SU-DHL-6 (cell line): Measurements from ENCODE around the gene SUSD6.

Experiments
- H2AFZ ChIP-seq: fragments of 200-600 bp; sonication (generic); 2 replicates; pipeline ENCODE4 v1.6.1; 2014; ENCODE audit warnings: low read depth, mild to moderate bottlenecking, moderate library complexity, mixed read lengths, antibody characterized with exemption, low read length; ENCODE audit not compliant: severe bottlenecking
- H3F3A ChIP-seq: fragments of 200-600 bp; shearing (Covaris generic); 2 replicates; pipeline ENCODE4 v1.6.0; 2016; ENCODE audit warnings: antibody characterized with exemption, mild to moderate bottlenecking; ENCODE audit not compliant: insufficient read depth
- H3K27ac ChIP-seq: fragments of 200-600 bp; sonication (generic); 2 replicates; pipeline ENCODE4 v1.5.1; 2016; ENCODE audit warnings: low read depth, mild to moderate bottlenecking, low read length, moderate library complexity, mixed read lengths
- H3K27me3 ChIP-seq: fragments of 200-600 bp; sonication (generic), shearing (Covaris generic); 2 replicates; pipeline ENCODE4 v1.6.0; 2014; ENCODE audit warnings: mild to moderate bottlenecking, low read length
- H3K36me3 ChIP-seq: fragments of 200-600 bp; sonication (generic); 2 replicates; pipeline ENCODE4 v1.6.1; 2014; ENCODE audit warnings: mild to moderate bottlenecking, low read length, mixed read lengths
- H3K4me2 ChIP-seq: fragments of 300-600, 200-600 bp; shearing (Covaris generic), sonication (generic); 2 replicates; pipeline ENCODE4 v1.6.0; 2014; ENCODE audit warnings: low read length, low read depth, mild to moderate bottlenecking; ENCODE audit not compliant: poor library complexity, severe bottlenecking
- H3K4me3 ChIP-seq: fragments of 200-600 bp; sonication (generic); 2 replicates; pipeline ENCODE4 v1.5.1; 2014; ENCODE audit warnings: antibody characterized with exemption, low read length, mild to moderate bottlenecking, mixed read lengths; ENCODE audit not compliant: insufficient read depth, poor library complexity, severe bottlenecking
- H3K79me2 ChIP-seq: fragments of 200-600 bp; sonication (generic); 2 replicates; pipeline ENCODE4 v1.6.1; 2014; ENCODE audit warnings: mild to moderate bottlenecking, low read length, moderate library complexity; ENCODE audit not compliant: insufficient read depth
- H3K9ac ChIP-seq: fragments of 200-600 bp; sonication (generic); 2 replicates; pipeline ENCODE4 v1.7.0; 2014; ENCODE audit warnings: mild to moderate bottlenecking, low read length
- H3K9me2 ChIP-seq: fragments of 200-600 bp; sonication (generic); replicated peaks from 2 replicates; pipeline ENCODE4 v1.6.1; 2014; ENCODE audit warnings: low read length; ENCODE audit not compliant: insufficient read depth
- H3K9me3 ChIP-seq: fragments of 200-600 bp; sonication (generic); 2 replicates; pipeline ENCODE4 v1.6.1; 2014; ENCODE audit warnings: low read length, mixed read lengths; ENCODE audit not compliant: insufficient read depth
- H4K20me1 ChIP-seq: fragments of 200-600 bp; sonication (generic); 2 replicates; pipeline ENCODE4 v1.6.1; 2014; ENCODE audit warnings: low read depth, mild to moderate bottlenecking, antibody characterized with exemption, low read length, moderate library complexity, mixed read lengths
- EZH2phosphoT487 ChIP-seq: fragments of 200-600 bp; sonication (generic), shearing (Covaris generic); conservative IDR thresholded peaks from 2 replicates; pipeline ENCODE4 v1.6.1; 2018; ENCODE audit warnings: mild to moderate bottlenecking, antibody characterized with exemption, low read length, moderate library complexity, mixed read lengths
- TF ChIP-seq, protein P1 (sequence below): fragments of 200-600 bp; sonication (generic); IDR thresholded peaks from one replicate; pipeline ENCODE4 v1.5.1; 2017; ENCODE audit warnings: antibody characterized with exemption, mild to moderate bottlenecking, low read length, moderate library complexity; ENCODE audit not compliant: insufficient read depth, poor library complexity, severe bottlenecking

SUSD6 gene

DNA sequence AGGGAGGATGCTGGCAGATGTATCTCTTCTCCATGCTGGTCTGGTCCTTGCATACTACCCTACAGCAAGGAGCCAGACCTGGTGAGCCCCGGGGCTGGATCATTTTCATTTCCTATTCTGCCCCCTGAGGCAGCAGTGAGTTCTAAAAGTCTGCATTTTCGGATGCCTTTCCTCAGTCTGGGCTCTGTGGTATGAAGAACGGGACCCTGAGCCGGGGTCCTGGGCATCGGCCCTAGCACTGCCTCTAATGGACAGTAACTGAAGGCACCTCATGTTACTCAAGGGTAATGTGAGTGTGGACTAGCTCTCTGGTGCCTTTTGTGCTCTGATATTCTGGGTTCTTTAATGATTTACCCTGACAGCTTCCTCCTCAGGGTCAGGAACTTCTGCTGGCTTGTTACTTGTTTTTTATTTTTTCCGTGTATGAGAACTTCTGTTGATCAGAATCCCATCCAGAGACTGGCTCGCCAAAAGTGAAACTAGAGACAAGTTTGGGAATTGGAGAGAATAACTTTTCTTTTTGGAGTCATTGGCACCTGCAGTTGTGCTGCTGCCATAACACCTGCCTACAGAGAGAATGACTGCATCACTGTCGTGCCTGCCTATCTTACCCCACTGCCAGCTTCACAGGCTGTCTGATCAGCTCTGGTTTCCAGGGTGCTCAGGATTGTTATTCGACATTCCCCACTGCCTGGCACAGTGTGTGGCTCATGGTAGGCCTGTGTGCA lies 62.3 kb downstream of the SUSD6 start:
- no peaks in the 10 kb centered on the region for H3K9me3 ChIP-seq
- peaks cover 16% of the 10 kb centered on the region for H3F3A ChIP-seq
- peak overlapping the region; percentile 27 for H3K4me2 ChIP-seq
- peaks cover 98% of the 10 kb centered on the region for H3K79me2 ChIP-seq
- no peak for TF ChIP-seq EZH2phosphoT487
- TF ChIP-seq, protein P1, sequence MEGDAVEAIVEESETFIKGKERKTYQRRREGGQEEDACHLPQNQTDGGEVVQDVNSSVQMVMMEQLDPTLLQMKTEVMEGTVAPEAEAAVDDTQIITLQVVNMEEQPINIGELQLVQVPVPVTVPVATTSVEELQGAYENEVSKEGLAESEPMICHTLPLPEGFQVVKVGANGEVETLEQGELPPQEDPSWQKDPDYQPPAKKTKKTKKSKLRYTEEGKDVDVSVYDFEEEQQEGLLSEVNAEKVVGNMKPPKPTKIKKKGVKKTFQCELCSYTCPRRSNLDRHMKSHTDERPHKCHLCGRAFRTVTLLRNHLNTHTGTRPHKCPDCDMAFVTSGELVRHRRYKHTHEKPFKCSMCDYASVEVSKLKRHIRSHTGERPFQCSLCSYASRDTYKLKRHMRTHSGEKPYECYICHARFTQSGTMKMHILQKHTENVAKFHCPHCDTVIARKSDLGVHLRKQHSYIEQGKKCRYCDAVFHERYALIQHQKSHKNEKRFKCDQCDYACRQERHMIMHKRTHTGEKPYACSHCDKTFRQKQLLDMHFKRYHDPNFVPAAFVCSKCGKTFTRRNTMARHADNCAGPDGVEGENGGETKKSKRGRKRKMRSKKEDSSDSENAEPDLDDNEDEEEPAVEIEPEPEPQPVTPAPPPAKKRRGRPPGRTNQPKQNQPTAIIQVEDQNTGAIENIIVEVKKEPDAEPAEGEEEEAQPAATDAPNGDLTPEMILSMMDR, result no peak
- H3K27ac ChIP-seq, result peak overlapping the region; percentile 73
- no peaks in the 10 kb centered on the region for H3K36me3 ChIP-seq
- no peak overlapping the region for H3K4me3 ChIP-seq
- no peaks in the 10 kb centered on the region for H3K27me3 ChIP-seq
- H3K9me2 ChIP-seq, result no peaks in the 10 kb centered on the region
- H3K9ac ChIP-seq, result peak overlapping the region; percentile 26; the same call in 1 of the 2 replicates
- no peak overlapping the region for H2AFZ ChIP-seq
- peaks cover 2% of the 10 kb centered on the region; the same call in 1 of the 2 replicates for H4K20me1 ChIP-seq

DNA sequence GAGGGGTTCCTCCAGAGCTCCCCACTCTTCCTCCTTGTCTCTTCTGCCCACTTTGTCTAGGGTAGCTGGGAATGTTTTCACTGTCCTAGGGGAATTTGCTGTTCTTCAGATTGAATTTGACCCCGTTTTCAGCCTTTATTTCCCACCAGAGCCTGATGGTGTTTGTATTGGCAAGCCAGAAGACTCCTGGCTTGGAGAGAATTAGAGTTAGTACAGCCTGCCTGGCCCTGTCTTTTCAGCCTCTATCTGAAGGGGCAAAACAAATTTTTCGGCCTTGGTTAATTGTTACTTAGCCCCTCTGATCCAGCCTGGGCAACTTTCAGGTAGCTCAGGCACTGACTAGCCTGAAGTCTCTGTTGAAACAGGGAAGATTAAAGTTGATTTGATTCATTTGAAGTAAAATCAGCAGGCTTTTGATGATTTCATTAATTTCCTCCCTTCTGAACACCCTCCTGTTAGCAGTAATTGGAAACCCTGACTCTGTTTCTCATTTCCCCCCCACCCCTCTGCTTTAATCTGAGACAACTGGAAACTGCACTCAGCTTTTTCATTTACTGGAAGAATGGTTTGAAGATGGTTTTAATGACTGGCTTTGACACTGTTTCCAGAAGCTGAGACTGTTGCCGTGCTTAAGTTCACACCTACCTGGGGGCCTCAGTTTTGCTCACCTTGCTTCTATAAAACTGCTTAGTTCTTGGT lies 63.3 kb downstream of the SUSD6 start:
- no peak for TF ChIP-seq EZH2phosphoT487
- TF ChIP-seq, protein P1, result no peak
- no peak overlapping the region for H2AFZ ChIP-seq
- H3K4me3 ChIP-seq, result no peak overlapping the region
- H3K4me2 ChIP-seq, result no peak overlapping the region
- H3K36me3 ChIP-seq, result no peaks in the 10 kb centered on the region
- H3K79me2 ChIP-seq, result peaks cover 98% of the 10 kb centered on the region
- H3F3A ChIP-seq, result peaks cover 16% of the 10 kb centered on the region
- H3K27me3 ChIP-seq, result no peaks in the 10 kb centered on the region
- no peak overlapping the region for H3K9ac ChIP-seq
- peaks cover 7% of the 10 kb centered on the region; the same call in 1 of the 2 replicates for H4K20me1 ChIP-seq
- H3K9me2 ChIP-seq, result no peaks in the 10 kb centered on the region
- H3K9me3 ChIP-seq, result no peaks in the 10 kb centered on the region
- no peak overlapping the region for H3K27ac ChIP-seq

DNA sequence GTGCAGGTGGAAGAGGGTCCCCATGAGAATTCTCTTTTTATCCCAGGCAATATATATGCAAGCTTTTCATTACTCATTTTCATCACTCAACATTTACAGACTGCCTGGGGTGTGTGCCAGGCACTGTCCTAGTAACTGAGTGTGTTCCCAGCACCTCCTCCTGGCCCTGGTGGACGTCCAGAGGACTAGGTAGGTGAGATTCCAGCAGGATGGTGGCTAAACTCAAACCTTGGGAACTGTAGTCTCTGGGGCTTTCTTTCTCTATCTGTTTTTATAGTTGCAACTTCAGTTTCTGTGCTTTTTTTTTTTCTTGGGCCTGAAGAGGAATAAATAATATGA lies 63.8 kb downstream of the SUSD6 start:
- H3K4me3 ChIP-seq, result no peak overlapping the region
- TF ChIP-seq, protein P1, result no peak
- TF ChIP-seq EZH2phosphoT487, result no peak
- no peak overlapping the region for H3K4me2 ChIP-seq

More for the DNA sequence above, 63.8 kb downstream of the SUSD6 start:
- H3K79me2 ChIP-seq, result peaks cover 98% of the 10 kb centered on the region
- no peaks in the 10 kb centered on the region for H3K27me3 ChIP-seq
- no peaks in the 10 kb centered on the region for H3K36me3 ChIP-seq
- H2AFZ ChIP-seq, result no peak overlapping the region
- peaks cover 16% of the 10 kb centered on the region for H3F3A ChIP-seq
- no peak overlapping the region for H3K27ac ChIP-seq
- H3K9me3 ChIP-seq, result no peaks in the 10 kb centered on the region
- H4K20me1 ChIP-seq, result peaks cover 7% of the 10 kb centered on the region; the same call in 1 of the 2 replicates
- no peaks in the 10 kb centered on the region for H3K9me2 ChIP-seq
- H3K9ac ChIP-seq, result no peak overlapping the region
